SK-N-SH treated with all-trans-retinoic acid at 6 μM for 48 hours (cell line): ENCODE data around the gene CDC14C.

ENCODE experiments used
- ATAC-seq: fragments of 200-7000 bp; cut with Tn5 transposase; 3 replicates; pipeline ENCODE4 v1.9.1; 2020; ENCODE audit warnings: mild to moderate bottlenecking, moderate library complexity
- ARNTL ChIP-seq: fragments of 450-650 bp; formaldehyde crosslinking; IDR thresholded peaks from 2 replicates; pipeline ENCODE4 v1.5.0; 2020; ENCODE audit warnings: low read depth, mild to moderate bottlenecking, moderate library complexity, borderline replicate concordance
- BACH2 ChIP-seq: fragments of 250-450 bp; sonication (Bioruptor Pico); IDR thresholded peaks from 2 replicates; pipeline ENCODE4 v1.9.0; 2021; ENCODE audit warnings: mild to moderate bottlenecking, borderline replicate concordance
- CSDC2 ChIP-seq: fragments of 250-450 bp; sonication (Bioruptor Pico); IDR thresholded peaks from 2 replicates; pipeline ENCODE4 v1.5.0; 2020; ENCODE audit warnings: mild to moderate bottlenecking, moderate library complexity
- ESRRG ChIP-seq: fragments of 250-450 bp; sonication (Bioruptor Pico); IDR thresholded peaks from 2 replicates; pipeline ENCODE4 v1.6.1; 2021; ENCODE audit warnings: mild to moderate bottlenecking
- GLIS3 ChIP-seq: fragments of 250-450 bp; sonication (Bioruptor Pico); IDR thresholded peaks from 2 replicates; pipeline ENCODE4 v1.5.0; 2020; ENCODE audit warnings: mild to moderate bottlenecking, moderate library complexity
- ISL1 ChIP-seq: fragments of 250-450 bp; sonication (Bioruptor Pico); IDR thresholded peaks from 2 replicates; pipeline ENCODE4 v2.1.2; 2022; ENCODE audit warnings: mild to moderate bottlenecking, moderate library complexity
- OSR1 ChIP-seq: fragments of 250-450 bp; sonication (Bioruptor Pico); IDR thresholded peaks from 2 replicates; pipeline ENCODE4 v1.8.0; 2022; ENCODE audit warnings: moderate library complexity, mild to moderate bottlenecking, inconsistent platforms
- PPARA ChIP-seq: fragments of 250-450 bp; sonication (Bioruptor Pico); IDR thresholded peaks from 2 replicates; pipeline ENCODE4 v1.5.0; 2020; ENCODE audit warnings: mild to moderate bottlenecking, borderline replicate concordance
- RARB ChIP-seq: fragments of 250-450 bp; sonication (Bioruptor Pico); IDR thresholded peaks from 2 replicates; pipeline ENCODE4 v1.8.0; 2021; ENCODE audit warnings: mild to moderate bottlenecking, moderate library complexity
- SNAI2 ChIP-seq: fragments of 250-450 bp; sonication (Bioruptor Pico); IDR thresholded peaks from 2 replicates; pipeline ENCODE4 v1.5.0; 2020; ENCODE audit warnings: mild to moderate bottlenecking, moderate library complexity
- TCF4 ChIP-seq: fragments of 250-450 bp; sonication (Bioruptor Pico); IDR thresholded peaks from 2 replicates; pipeline ENCODE4 v1.8.0; 2021; ENCODE audit warnings: mild to moderate bottlenecking, moderate library complexity, borderline replicate concordance
- TOX ChIP-seq: fragments of 250-450 bp; sonication (Bioruptor Pico); IDR thresholded peaks from 2 replicates; pipeline ENCODE4 v1.8.0; 2021; ENCODE audit warnings: mild to moderate bottlenecking, moderate library complexity, borderline replicate concordance
- ZC3H10 ChIP-seq: fragments of 250-450 bp; sonication (Bioruptor Pico); IDR thresholded peaks from 2 replicates; pipeline ENCODE4 v1.5.1; 2021; ENCODE audit warnings: mild to moderate bottlenecking, moderate library complexity
- ZFP3 ChIP-seq: fragments of 250-450 bp; sonication (Bioruptor Pico); IDR thresholded peaks from 2 replicates; pipeline ENCODE4 v1.5.0; 2020; ENCODE audit warnings: mild to moderate bottlenecking, moderate library complexity
- ZFP30 ChIP-seq: fragments of 450-650 bp; formaldehyde crosslinking; IDR thresholded peaks from 2 replicates; pipeline ENCODE4 v1.5.0; 2022; ENCODE audit warnings: mild to moderate bottlenecking, moderate library complexity
- ZNF70 ChIP-seq: fragments of 450-650 bp; formaldehyde crosslinking; IDR thresholded peaks from 2 replicates; pipeline ENCODE4 v1.5.0; 2020; ENCODE audit warnings: mild to moderate bottlenecking, moderate library complexity
- ZNF8 ChIP-seq: fragments of 450-650 bp; formaldehyde crosslinking; IDR thresholded peaks from 2 replicates; pipeline ENCODE4 v1.5.0; 2020; ENCODE audit warnings: mild to moderate bottlenecking, moderate library complexity
- TF ChIP-seq, protein P1 (sequence below): fragments of 250-450 bp; sonication (Bioruptor Pico); IDR thresholded peaks from 2 replicates; pipeline ENCODE4 v1.5.0; 2020; ENCODE audit warnings: mild to moderate bottlenecking, moderate library complexity
- TF ChIP-seq, protein P2 (sequence below): fragments of 250-450 bp; sonication (Bioruptor Pico); IDR thresholded peaks from 2 replicates; pipeline ENCODE4 v1.5.1; 2021; ENCODE audit warnings: mild to moderate bottlenecking, moderate library complexity
- TF ChIP-seq, protein P3 (sequence below): fragments of 250-450 bp; sonication (Bioruptor Pico); IDR thresholded peaks from 2 replicates; pipeline ENCODE4 v1.8.0; 2020; ENCODE audit warnings: mild to moderate bottlenecking, moderate library complexity, borderline replicate concordance
- TF ChIP-seq, protein P4 (sequence below): fragments of 250-450 bp; sonication (Bioruptor Pico); IDR thresholded peaks from 2 replicates; pipeline ENCODE4 v1.5.1; 2020; ENCODE audit warnings: low read depth, mild to moderate bottlenecking, moderate library complexity
- TF ChIP-seq, protein P5 (sequence below): fragments of 250-450 bp; sonication (Bioruptor Pico); IDR thresholded peaks from 2 replicates; pipeline ENCODE4 v1.8.0; 2021; ENCODE audit warnings: low read depth, mild to moderate bottlenecking, moderate library complexity, borderline replicate concordance

Gene CDC14C

DNA sequence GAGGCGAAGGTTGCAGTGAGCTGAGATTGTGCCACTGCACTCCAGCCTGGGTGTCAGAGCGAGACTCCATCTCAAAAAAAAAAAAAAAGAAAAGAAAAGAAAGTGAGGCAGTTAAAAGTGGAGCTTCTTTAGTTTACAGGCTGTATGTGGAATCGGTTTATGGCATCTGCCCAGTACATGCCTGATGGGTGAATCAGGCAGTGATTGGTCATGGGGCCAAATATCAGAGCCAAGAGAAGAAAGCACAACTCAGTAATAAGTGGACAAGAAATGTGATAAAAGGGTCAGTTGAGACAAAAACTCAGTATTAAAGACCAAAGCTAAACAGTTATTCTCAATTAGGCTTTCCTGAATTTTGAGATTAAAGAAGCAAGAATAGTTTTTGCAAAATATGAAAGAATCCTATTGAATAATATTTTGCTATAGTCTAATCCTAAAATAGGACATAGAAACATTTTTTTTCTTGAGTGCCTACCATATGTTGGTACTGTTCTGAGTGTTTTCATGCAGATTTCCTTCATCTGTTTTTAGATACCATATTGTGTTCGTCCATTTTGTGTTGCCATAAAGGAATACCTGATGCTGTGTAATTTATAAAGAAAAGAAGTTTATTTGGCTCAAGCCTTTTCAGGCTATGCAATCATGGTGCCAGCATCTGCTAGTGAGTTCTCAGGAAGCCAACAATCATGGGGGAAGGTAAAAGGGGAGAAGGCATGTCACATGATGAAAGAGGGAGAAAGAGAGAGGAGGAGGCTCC lies 14.4 kb downstream of the CDC14C start:
- ATAC-seq: peak; percentile 58; the same call in 1 of the 3 replicates
- TF ChIP-seq RARB (CRISPR knock-in tag): no peak
- TF ChIP-seq CSDC2 (CRISPR knock-in tag): no peak
- TF ChIP-seq OSR1 (CRISPR knock-in tag): no peak
- no peak for TF ChIP-seq ZNF70 (CRISPR knock-in tag)
- TF ChIP-seq, protein P1, sequence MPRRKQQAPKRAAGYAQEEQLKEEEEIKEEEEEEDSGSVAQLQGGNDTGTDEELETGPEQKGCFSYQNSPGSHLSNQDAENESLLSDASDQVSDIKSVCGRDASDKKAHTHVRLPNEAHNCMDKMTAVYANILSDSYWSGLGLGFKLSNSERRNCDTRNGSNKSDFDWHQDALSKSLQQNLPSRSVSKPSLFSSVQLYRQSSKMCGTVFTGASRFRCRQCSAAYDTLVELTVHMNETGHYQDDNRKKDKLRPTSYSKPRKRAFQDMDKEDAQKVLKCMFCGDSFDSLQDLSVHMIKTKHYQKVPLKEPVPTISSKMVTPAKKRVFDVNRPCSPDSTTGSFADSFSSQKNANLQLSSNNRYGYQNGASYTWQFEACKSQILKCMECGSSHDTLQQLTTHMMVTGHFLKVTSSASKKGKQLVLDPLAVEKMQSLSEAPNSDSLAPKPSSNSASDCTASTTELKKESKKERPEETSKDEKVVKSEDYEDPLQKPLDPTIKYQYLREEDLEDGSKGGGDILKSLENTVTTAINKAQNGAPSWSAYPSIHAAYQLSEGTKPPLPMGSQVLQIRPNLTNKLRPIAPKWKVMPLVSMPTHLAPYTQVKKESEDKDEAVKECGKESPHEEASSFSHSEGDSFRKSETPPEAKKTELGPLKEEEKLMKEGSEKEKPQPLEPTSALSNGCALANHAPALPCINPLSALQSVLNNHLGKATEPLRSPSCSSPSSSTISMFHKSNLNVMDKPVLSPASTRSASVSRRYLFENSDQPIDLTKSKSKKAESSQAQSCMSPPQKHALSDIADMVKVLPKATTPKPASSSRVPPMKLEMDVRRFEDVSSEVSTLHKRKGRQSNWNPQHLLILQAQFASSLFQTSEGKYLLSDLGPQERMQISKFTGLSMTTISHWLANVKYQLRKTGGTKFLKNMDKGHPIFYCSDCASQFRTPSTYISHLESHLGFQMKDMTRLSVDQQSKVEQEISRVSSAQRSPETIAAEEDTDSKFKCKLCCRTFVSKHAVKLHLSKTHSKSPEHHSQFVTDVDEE (CRISPR knock-in tag): no peak
- TF ChIP-seq, protein P2, sequence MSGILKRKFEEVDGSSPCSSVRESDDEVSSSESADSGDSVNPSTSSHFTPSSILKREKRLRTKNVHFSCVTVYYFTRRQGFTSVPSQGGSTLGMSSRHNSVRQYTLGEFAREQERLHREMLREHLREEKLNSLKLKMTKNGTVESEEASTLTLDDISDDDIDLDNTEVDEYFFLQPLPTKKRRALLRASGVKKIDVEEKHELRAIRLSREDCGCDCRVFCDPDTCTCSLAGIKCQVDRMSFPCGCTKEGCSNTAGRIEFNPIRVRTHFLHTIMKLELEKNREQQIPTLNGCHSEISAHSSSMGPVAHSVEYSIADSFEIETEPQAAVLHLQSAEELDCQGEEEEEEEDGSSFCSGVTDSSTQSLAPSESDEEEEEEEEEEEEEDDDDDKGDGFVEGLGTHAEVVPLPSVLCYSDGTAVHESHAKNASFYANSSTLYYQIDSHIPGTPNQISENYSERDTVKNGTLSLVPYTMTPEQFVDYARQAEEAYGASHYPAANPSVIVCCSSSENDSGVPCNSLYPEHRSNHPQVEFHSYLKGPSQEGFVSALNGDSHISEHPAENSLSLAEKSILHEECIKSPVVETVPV (CRISPR knock-in tag): no peak
- no peak for TF ChIP-seq ZC3H10 (CRISPR knock-in tag)
- TF ChIP-seq, protein P3, sequence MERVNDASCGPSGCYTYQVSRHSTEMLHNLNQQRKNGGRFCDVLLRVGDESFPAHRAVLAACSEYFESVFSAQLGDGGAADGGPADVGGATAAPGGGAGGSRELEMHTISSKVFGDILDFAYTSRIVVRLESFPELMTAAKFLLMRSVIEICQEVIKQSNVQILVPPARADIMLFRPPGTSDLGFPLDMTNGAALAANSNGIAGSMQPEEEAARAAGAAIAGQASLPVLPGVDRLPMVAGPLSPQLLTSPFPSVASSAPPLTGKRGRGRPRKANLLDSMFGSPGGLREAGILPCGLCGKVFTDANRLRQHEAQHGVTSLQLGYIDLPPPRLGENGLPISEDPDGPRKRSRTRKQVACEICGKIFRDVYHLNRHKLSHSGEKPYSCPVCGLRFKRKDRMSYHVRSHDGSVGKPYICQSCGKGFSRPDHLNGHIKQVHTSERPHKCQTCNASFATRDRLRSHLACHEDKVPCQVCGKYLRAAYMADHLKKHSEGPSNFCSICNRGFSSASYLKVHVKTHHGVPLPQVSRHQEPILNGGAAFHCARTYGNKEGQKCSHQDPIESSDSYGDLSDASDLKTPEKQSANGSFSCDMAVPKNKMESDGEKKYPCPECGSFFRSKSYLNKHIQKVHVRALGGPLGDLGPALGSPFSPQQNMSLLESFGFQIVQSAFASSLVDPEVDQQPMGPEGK: no peak
- TF ChIP-seq ISL1 (CRISPR knock-in tag): no peak
- TF ChIP-seq ZFP30 (CRISPR knock-in tag): no peak
- TF ChIP-seq ZNF8 (CRISPR knock-in tag): no peak
- TF ChIP-seq PPARA (CRISPR knock-in tag): no peak
- TF ChIP-seq TCF4 (CRISPR knock-in tag): no peak
- TF ChIP-seq, protein P4, sequence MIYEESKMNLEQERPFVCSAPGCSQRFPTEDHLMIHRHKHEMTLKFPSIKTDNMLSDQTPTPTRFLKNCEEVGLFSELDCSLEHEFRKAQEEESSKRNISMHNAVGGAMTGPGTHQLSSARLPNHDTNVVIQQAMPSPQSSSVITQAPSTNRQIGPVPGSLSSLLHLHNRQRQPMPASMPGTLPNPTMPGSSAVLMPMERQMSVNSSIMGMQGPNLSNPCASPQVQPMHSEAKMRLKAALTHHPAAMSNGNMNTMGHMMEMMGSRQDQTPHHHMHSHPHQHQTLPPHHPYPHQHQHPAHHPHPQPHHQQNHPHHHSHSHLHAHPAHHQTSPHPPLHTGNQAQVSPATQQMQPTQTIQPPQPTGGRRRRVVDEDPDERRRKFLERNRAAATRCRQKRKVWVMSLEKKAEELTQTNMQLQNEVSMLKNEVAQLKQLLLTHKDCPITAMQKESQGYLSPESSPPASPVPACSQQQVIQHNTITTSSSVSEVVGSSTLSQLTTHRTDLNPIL: no peak
- TF ChIP-seq ZFP3 (CRISPR knock-in tag): no peak
- TF ChIP-seq, protein P5, sequence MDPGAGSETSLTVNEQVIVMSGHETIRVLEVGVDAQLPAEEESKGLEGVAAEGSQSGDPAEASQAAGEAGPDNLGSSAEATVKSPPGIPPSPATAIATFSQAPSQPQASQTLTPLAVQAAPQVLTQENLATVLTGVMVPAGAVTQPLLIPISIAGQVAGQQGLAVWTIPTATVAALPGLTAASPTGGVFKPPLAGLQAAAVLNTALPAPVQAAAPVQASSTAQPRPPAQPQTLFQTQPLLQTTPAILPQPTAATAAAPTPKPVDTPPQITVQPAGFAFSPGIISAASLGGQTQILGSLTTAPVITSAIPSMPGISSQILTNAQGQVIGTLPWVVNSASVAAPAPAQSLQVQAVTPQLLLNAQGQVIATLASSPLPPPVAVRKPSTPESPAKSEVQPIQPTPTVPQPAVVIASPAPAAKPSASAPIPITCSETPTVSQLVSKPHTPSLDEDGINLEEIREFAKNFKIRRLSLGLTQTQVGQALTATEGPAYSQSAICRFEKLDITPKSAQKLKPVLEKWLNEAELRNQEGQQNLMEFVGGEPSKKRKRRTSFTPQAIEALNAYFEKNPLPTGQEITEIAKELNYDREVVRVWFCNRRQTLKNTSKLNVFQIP (CRISPR knock-in tag): no peak
- no peak for TF ChIP-seq BACH2 (CRISPR knock-in tag)
- TF ChIP-seq GLIS3 (CRISPR knock-in tag): no peak
- TF ChIP-seq SNAI2: no peak
- no peak for TF ChIP-seq ESRRG
- TF ChIP-seq, all 23 proteins: peak for 0

DNA sequence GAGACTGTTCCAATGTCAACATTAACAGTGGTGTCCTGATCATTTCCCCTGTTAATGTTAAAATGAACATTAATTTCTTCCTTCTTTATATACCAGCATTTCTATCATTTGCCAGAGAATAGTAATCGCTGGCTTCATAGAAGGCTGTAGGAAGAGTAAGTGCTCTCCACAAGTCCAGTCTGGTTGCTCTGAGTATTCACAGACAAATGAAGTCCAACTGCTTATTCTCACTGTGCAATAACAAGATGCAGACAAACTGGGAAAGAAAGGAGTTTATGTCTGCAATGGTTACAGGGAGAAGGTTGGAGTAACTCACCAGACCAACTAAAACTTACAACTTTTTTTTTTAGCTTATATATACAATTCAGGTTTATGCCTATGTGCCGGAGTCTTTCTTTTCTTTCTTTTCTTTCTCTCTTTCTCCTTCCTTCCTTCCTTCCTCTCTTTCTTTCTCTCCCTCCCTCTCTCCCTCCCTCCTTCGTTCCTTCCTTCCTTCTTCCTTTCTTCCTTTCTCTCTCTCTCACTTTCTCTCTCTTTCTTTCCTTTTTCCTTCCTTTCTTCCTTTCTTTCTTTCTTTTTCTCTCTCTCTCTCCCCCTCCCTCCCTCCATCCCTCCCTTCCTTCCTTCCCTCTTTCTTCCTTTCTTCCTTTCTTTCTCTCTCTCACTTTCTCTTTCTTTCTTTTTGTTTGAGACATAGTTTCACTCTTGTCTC lies 19.1 kb downstream of the CDC14C start:
- no peak for ATAC-seq
- TF ChIP-seq RARB (CRISPR knock-in tag): no peak
- no peak for TF ChIP-seq ARNTL (CRISPR knock-in tag)
- TF ChIP-seq BACH2 (CRISPR knock-in tag): no peak
- TF ChIP-seq ZFP30 (CRISPR knock-in tag): no peak
- TF ChIP-seq, protein P3: no peak
- TF ChIP-seq ZNF8 (CRISPR knock-in tag): no peak
- no peak for TF ChIP-seq ZC3H10 (CRISPR knock-in tag)
- no peak for TF ChIP-seq TOX (CRISPR knock-in tag)
- TF ChIP-seq, protein P2 (CRISPR knock-in tag): no peak
- no peak for TF ChIP-seq SNAI2
- TF ChIP-seq PPARA (CRISPR knock-in tag): no peak
- TF ChIP-seq GLIS3 (CRISPR knock-in tag): no peak
- no peak for TF ChIP-seq ZFP3 (CRISPR knock-in tag)
- TF ChIP-seq ZNF70 (CRISPR knock-in tag): no peak
- no peak for TF ChIP-seq ISL1 (CRISPR knock-in tag)
- no peak for TF ChIP-seq ESRRG
